ENCODE results near the gene ATP6V0C.

GRCh38 chr16:2471653-2472487 lies 41.9 kb upstream of the ATP6V0C start:
- TF ChIP-seq EP300 (IDR thresholded peaks at IDR 0.05) = no peak
- no peak for TF ChIP-seq CTCF (IDR thresholded peaks at IDR 0.05)
- TF ChIP-seq POLR2A (IDR thresholded peaks at IDR 0.05) = no peak

Data from ovary (tissue), 3 donors.